GM19023 (cell line): ENCODE data around the gene JSRP1.

Experiments
- ATAC-seq: cut with Tn5 transposase; IDR thresholded peaks from one replicate; pipeline ENCODE4 v1.9.1; 2021; ENCODE audit warnings: mild to moderate bottlenecking, moderate library complexity; ENCODE audit not compliant: unreplicated experiment

JSRP1 gene

DNA sequence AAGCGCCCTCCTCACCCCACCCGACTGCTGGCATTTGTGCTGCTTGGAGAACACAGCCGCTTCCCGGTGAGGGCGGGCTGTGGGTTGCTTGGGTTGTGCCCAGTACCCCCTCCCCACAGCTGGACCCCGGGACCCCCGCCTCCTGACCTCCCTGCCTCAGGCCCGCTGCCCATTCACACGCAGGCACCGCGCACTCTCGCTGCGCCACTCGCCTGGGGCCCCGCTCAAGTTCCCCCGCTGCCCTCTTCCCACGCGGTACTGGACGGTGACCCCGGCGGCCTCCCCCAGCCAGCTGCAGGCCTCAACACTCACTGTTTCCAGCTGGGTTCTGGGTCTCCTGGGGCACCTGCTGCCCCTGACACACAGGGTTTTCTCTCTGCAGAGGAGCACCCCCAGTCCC, 36.5 kb downstream of the JSRP1 start:
- no peak for ATAC-seq

DNA sequence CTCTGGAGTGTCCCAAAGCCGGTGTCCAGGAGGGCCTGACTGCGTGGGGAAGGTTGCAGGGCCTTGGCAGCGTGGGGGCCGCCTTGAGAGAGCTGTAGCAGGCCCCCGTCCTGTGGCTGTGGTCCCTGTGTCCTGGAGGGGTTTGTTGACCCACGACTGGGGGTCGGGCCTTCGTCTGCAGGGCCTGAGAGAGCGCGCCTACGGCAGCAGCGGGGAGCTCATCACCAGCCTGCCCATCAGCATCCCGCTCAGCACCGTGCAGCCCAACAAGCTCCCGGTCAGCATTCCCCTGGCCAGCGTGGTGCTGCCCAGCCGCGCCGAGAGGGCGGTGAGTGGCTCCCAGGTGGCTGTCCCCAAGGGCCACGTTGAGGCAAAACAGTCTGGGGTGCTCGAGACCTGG, 38.6 kb downstream of the JSRP1 start:
- no peak for ATAC-seq

DNA sequence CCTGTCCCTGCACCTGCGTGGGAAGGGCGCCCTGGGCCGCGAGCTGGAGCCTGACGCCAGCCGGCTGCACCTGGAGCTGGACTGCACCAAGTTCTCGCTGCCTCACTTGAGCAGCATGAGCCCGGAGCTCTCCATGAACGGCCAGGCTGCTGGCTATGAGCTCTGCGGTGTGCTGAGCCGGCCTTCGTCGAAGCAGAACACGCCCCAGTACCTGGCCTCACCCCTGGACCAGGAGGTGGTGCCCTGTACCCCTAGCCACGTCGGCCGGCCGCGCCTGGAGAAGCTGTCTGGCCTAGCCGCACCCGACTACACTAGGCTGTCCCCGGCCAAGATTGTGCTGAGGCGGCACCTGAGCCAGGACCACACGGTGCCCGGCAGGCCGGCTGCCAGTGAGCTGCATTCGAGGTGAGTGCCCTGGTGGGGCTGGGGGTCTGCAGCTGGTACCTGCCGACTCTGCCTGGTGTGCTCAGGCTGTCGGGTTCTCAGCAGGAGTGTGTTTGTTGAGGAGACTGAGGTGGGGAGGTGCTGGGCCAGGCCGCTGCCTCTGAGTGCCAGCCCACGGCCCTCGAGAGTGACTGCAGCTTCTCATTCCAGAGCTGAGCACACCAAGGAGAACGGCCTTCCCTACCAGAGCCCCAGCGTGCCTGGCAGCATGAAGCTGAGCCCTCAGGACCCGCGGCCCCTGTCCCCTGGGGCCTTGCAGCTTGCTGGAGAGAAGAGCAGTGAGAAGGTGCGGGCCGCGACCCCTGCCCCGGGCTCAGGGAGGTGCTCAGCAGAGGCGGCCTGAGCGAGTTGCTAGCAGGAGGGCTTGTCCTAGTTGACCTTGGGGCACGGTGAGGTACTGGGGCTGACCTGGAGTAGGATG, 39.6 kb downstream of the JSRP1 start:
- ATAC-seq = no peak

DNA sequence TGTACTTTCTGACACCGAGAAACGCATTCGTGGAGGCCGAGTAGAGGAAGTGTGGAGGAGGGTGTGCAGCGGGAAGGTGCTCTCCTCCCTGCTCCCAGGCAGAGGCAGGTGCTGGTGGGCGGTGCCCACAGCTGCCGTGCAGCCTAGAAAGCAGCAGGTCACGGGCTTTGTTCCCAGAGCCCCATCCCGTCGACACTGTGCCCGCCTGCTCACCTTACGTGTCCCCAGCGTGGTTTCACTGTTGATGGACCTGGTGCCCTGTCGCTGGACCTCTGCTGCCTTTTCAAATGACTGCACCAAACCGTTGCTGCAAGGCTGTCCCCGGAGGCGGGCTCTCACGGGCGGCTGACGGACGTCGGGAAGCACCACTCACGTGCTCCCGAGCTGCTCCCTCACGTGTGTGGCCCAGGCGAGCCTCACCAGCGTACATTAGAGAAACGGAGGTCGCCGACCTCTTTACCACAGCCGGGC, 40.9 kb downstream of the JSRP1 start:
- ATAC-seq = no peak

DNA sequence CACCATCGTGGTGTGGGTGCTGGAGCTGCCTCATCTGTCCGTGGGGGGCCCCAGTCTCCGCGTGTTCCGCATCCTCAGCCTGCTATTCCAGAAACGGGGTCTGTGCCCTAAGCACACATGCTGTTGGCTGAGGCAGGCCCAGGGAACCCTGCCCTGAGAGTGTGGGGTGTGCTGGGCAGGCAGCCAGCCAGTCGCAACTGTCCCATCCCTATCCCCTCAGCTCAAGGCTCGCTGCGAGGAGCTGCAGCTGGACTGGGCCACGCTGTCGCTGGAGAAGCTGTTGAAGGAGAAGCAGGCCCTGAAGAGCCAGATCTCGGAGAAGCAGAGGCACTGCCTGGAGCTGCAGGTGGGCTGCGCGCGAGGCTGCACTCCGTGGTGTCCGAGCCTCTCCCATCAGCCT, 42.0 kb downstream of the JSRP1 start:
- no peak for ATAC-seq

DNA sequence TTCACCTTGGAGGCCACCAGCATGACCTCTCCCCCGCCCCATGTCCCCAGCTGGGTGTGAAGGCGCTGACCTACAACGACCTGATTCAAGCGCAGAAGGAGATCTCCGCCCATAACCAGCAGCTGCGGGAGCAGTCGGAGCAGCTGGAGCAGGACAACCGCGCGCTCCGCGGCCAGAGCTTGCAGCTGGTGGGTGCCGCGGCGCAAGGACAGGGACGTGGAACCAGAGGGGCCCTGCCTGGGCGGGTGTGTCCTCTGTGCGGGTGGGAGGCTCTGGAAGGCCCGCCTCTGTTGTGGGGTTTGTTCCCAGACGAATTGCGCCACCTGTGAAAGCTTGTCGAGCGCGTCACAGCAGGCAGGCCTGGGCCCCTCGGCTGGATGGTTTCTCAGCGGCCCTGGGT, 42.4 kb downstream of the JSRP1 start:
- no peak for ATAC-seq

DNA sequence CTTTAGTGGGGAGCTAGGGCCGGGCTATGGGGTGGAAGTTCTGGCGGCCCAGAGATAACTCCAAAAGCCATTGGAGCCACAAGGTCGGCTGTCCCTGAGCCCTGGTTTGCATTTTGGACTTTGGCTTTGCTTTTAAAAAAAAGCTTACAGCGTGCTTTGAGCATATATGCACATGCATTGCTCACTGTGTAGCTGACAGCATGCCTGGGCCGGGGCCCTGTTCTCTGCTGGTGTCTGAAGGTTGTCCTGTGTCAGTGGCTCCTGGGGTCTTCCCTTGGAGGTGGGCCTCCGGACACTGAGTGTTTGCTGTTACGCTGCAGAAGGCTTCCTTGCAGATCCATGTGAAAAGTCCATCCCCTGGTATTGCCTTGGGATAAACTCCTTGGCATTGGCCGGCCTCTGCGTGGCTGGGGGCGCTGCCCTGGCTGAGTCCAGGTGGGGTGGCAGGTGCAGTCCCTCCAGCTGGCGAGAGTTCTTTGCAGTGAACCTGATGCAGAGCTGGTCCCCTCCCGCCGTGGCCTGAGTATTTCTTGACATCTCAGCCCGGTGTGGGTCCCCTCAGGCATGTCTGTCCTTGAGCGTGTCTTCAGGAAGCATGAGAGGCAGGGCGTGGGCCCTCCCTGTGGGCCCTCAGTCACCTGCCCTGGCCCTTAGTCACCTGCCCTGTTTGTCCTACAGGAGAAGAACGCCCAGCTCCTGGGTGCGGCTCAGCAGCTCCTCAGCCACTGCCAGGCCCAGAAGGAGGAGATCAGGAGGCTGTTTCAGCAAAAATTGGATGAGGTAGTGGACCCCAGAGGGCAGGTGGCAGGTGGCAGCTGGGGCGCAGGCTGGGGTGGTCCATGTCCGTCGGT, 43.1 kb downstream of the JSRP1 start:
- ATAC-seq = no peak

DNA sequence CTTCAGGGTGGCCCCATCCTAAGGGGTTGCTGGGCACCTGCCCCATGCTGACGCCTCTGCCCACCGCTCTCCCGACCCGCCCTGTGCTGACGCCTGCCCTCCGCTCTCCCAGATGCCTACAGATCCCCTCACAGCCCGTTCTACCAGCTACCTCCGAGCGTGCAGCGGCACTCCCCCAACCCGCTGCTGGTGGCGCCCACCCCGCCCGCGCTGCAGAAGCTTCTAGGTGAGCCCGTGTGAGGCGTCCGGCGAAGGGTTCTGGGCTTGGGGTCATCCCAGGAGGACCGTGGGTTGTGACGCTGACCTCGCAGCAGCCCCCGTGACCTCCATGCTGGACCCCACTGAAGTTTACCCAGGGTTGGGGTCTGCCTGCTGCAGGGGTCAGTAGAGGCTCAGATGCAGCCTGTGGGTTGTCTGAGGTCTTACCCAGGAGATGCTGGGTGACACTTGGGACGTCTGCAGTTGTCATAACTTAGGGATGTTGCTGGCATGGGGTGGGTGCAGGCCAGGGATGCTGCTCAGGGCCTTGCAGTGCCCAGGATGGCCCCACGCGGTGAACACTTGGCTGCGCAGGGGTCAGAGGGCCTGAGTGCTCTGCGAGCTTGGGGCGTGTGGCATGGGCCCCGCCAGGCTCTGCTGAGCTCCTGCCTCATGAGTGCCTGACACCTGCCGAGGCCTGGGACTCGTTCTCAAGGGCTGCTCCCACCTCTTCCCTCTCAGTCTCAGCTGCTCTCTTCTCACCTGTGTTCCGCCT, 45.1 kb downstream of the JSRP1 start:
- ATAC-seq = no peak

DNA sequence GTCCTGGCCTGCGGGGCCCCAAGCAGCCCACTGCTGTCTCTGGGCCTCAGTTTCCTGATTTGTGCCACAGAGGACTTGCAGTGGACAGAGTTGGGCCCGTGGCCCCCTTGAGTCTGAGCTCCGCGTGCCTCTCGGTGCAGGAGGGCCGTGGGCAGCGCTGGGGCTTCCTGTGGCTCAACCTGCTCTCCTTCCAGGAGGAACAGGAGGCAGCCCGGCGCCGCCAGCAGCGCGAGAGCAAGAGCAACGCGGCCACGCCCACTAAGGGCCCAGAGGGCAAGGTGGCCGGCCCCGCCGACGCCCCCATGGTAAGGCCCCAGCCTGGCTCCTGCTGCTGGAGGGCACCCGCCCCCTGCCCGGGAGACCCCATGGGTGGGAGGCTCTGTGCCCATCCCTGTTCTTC, 46.0 kb downstream of the JSRP1 start:
- ATAC-seq = no peak

DNA sequence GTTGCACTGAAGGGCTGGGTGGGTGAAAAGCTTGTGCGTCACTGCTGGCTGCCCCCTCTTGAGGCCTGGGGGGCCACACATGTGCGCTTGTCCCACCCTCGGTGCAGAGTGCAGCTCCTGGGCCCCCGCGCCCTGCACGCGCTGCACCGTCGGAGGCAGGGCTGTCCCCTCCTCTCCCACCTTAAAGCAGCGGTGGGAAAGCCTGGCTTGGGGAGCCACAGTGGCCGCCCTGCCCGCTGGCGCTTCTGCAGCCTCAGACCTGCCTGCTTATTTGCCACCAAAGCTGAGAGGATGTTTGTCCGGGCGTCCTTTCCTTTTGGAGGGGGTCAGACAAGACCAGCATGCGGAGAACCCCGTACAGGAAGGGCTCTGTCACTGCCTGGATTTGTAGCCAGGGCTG, 46.8 kb downstream of the JSRP1 start:
- ATAC-seq = no peak

DNA sequence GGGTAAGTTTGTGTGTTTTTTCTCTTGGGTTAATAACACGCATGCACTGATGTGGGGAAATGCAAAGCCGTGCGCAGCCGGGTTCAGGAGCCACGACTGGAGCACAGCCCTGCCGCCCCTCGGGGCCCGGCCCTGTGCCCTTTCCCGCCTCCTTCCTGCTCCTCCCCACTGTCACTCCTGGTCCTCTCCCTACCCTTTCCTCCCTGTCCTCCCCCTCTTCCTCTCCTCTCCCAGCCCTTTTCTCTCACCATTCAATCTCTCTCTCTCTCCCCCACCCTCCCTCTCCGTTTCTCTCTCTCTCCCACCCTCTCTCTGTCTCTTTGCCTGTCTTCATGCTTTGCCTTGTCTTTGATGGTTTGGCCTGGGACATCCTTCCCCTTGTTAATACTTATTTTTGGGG, 47.2 kb downstream of the JSRP1 start:
- ATAC-seq = no peak

DNA sequence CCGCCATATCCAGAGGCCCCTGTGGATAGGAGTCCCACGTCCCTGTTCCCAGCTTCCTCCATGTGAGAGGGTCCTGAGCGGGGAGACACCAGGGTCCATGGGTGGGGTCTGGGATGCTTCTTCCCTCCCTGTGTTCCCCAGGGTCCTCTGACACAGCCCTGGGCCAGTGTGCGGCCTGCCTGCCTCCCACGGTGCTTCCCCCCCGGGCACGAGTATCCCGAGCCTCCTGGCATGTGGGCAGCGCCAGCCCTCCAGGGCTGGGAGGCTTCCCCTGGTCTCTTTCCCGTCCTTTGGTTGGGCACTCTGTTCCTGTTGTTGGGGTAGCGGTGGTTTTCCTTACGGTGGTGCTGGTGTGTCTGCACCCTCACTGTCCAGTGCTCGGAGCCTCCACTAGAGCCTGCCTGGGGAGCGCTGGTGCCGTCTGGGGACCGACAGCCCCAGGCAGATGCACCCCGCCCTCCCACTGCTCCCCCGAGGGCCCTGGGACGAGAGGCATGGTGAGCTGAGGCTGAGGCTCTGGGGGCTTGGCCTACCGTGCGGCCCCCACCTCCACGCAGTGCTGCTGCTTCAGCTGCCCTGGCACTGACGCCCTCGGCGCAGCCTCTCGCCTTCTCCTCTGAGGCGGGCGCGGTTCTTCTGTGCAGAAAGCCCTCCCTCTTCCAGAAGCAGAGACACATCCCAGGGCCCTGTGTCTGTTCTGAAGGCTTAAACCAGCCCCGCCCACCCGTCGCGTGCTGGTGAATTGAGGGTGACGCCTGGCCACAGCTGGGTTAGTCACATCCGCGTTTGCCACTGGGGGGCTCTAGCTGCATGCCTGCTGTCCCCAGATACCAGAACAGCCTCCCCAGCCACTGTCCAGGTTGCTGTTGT, 48.0 kb downstream of the JSRP1 start:
- ATAC-seq = no peak

DNA sequence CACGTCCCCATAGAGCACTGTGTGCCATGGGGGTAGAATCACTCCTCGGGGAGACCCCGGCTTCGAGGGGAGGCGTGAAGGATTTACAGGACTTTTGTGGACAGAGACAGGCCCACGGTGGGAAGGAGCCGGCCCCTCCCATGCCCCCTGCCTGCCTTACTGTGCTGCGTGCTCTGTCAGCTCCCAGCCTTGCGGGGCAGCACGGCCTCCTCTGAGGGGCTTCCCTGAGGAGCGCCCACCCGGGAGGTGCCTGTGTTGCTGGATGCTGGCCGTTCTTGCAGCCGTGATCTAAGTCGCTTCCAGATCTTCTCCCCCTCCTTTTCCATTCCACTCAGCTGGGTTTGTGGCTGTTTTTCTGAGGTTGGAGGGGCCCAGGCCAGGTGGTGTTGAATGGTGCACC, 49.2 kb downstream of the JSRP1 start:
- no peak for ATAC-seq

DNA sequence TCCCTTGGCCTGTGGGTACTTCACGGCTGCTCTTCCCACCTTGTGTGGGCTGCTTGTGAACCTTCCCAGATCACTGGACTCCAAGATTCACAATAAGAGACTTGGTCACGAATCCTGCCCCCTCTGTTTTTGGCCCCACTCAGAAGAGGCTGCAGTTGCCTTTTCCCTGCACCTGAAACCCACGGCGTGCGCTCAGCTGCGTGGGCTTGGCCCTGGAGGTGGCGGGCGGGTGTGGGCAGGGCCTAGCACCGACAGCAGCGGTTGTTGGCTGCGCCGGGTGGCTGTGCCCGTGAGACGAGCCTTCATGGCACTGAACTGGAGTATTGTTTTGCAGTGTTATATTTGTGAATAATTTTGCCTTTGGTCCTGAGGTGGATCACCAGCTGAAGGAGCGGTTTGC, 53.9 kb downstream of the JSRP1 start:
- ATAC-seq = no peak
